SU-DHL-6 (cell line): ENCODE results near the gene SLCO2B1.

Experiments used
- H2AFZ ChIP-seq: fragments of 200-600 bp; sonication (generic); 2 replicates; pipeline ENCODE4 v1.6.1; 2014; ENCODE audit warnings: low read depth, mild to moderate bottlenecking, moderate library complexity, mixed read lengths, antibody characterized with exemption, low read length; ENCODE audit not compliant: severe bottlenecking
- H3F3A ChIP-seq: fragments of 200-600 bp; shearing (Covaris generic); 2 replicates; pipeline ENCODE4 v1.6.0; 2016; ENCODE audit warnings: antibody characterized with exemption, mild to moderate bottlenecking; ENCODE audit not compliant: insufficient read depth
- H3K27ac ChIP-seq: fragments of 200-600 bp; sonication (generic); 2 replicates; pipeline ENCODE4 v1.5.1; 2016; ENCODE audit warnings: low read depth, mild to moderate bottlenecking, low read length, moderate library complexity, mixed read lengths
- H3K27me3 ChIP-seq: fragments of 200-600 bp; sonication (generic), shearing (Covaris generic); 2 replicates; pipeline ENCODE4 v1.6.0; 2014; ENCODE audit warnings: mild to moderate bottlenecking, low read length
- H3K36me3 ChIP-seq: fragments of 200-600 bp; sonication (generic); 2 replicates; pipeline ENCODE4 v1.6.1; 2014; ENCODE audit warnings: mild to moderate bottlenecking, low read length, mixed read lengths
- H3K4me2 ChIP-seq: fragments of 300-600, 200-600 bp; shearing (Covaris generic), sonication (generic); 2 replicates; pipeline ENCODE4 v1.6.0; 2014; ENCODE audit warnings: low read length, low read depth, mild to moderate bottlenecking; ENCODE audit not compliant: poor library complexity, severe bottlenecking
- H3K4me3 ChIP-seq: fragments of 200-600 bp; sonication (generic); 2 replicates; pipeline ENCODE4 v1.5.1; 2014; ENCODE audit warnings: antibody characterized with exemption, low read length, mild to moderate bottlenecking, mixed read lengths; ENCODE audit not compliant: insufficient read depth, poor library complexity, severe bottlenecking
- H3K79me2 ChIP-seq: fragments of 200-600 bp; sonication (generic); 2 replicates; pipeline ENCODE4 v1.6.1; 2014; ENCODE audit warnings: mild to moderate bottlenecking, low read length, moderate library complexity; ENCODE audit not compliant: insufficient read depth
- H3K9ac ChIP-seq: fragments of 200-600 bp; sonication (generic); 2 replicates; pipeline ENCODE4 v1.7.0; 2014; ENCODE audit warnings: mild to moderate bottlenecking, low read length
- H3K9me2 ChIP-seq: fragments of 200-600 bp; sonication (generic); replicated peaks from 2 replicates; pipeline ENCODE4 v1.6.1; 2014; ENCODE audit warnings: low read length; ENCODE audit not compliant: insufficient read depth
- H3K9me3 ChIP-seq: fragments of 200-600 bp; sonication (generic); 2 replicates; pipeline ENCODE4 v1.6.1; 2014; ENCODE audit warnings: low read length, mixed read lengths; ENCODE audit not compliant: insufficient read depth
- H4K20me1 ChIP-seq: fragments of 200-600 bp; sonication (generic); 2 replicates; pipeline ENCODE4 v1.6.1; 2014; ENCODE audit warnings: low read depth, mild to moderate bottlenecking, antibody characterized with exemption, low read length, moderate library complexity, mixed read lengths
- CTCF ChIP-seq: fragments of 200-600 bp; sonication (generic); IDR thresholded peaks from one replicate; pipeline ENCODE4 v1.5.1; 2017; ENCODE audit warnings: antibody characterized with exemption, mild to moderate bottlenecking, low read length, moderate library complexity; ENCODE audit not compliant: insufficient read depth, poor library complexity, severe bottlenecking
- EZH2phosphoT487 ChIP-seq: fragments of 200-600 bp; sonication (generic), shearing (Covaris generic); conservative IDR thresholded peaks from 2 replicates; pipeline ENCODE4 v1.6.1; 2018; ENCODE audit warnings: mild to moderate bottlenecking, antibody characterized with exemption, low read length, moderate library complexity, mixed read lengths

Gene SLCO2B1

GRCh38 chr11:75141166-75141565 lies 9.7 kb upstream of the SLCO2B1 start:
- Histone ChIP-seq H3K27ac (no peak overlapping the region), H4K20me1 (no peaks in the 10 kb centered on the region), H3K9ac (no peak overlapping the region), H3K9me3 (no peaks in the 10 kb centered on the region), H3K4me3 (no peak overlapping the region), H3K4me2 (no peak overlapping the region), H3K79me2 (no peaks in the 10 kb centered on the region), H2AFZ (no peak overlapping the region), H3K27me3 (no peaks in the 10 kb centered on the region), H3F3A (no peaks in the 10 kb centered on the region), H3K36me3 (no peaks in the 10 kb centered on the region), H3K9me2 (no peaks in the 10 kb centered on the region)
- TF ChIP-seq CTCF (no peak), EZH2phosphoT487 (no peak)

GRCh38 chr11:75142714-75143419 lies 8.0 kb upstream of the SLCO2B1 start:
- Histone ChIP-seq H2AFZ (no peak overlapping the region), H3K79me2 (no peaks in the 10 kb centered on the region), H3K9me3 (no peaks in the 10 kb centered on the region), H3F3A (no peaks in the 10 kb centered on the region), H4K20me1 (no peaks in the 10 kb centered on the region), H3K27ac (no peak overlapping the region), H3K4me3 (no peak overlapping the region), H3K36me3 (no peaks in the 10 kb centered on the region), H3K9ac (no peak overlapping the region), H3K4me2 (no peak overlapping the region), H3K9me2 (no peaks in the 10 kb centered on the region), H3K27me3 (no peaks in the 10 kb centered on the region)
- TF ChIP-seq EZH2phosphoT487 (no peak), CTCF (no peak)

- no peak overlapping the region for H3K4me3 ChIP-seq
- H3F3A ChIP-seq: no peaks in the 10 kb centered on the region
- no peaks in the 10 kb centered on the region for H4K20me1 ChIP-seq
- TF ChIP-seq EZH2phosphoT487: no peak
- TF ChIP-seq CTCF: no peak
- no peak overlapping the region for H3K27ac ChIP-seq
- H3K9me3 ChIP-seq: no peaks in the 10 kb centered on the region
- no peaks in the 10 kb centered on the region for H3K79me2 ChIP-seq
- no peaks in the 10 kb centered on the region for H3K27me3 ChIP-seq
- no peak overlapping the region for H3K4me2 ChIP-seq
- no peaks in the 10 kb centered on the region for H3K36me3 ChIP-seq
- no peak overlapping the region for H3K9ac ChIP-seq
- no peaks in the 10 kb centered on the region for H3K9me2 ChIP-seq
- no peak overlapping the region for H2AFZ ChIP-seq
Observed at GRCh38 chr11:75143420-75143731, 7.5 kb upstream of the SLCO2B1 start.

- Histone ChIP-seq H3K27me3 (no peaks in the 10 kb centered on the region), H2AFZ (no peak overlapping the region), H3K9me2 (no peaks in the 10 kb centered on the region), H3F3A (no peaks in the 10 kb centered on the region), H3K4me3 (no peak overlapping the region), H3K79me2 (no peaks in the 10 kb centered on the region), H3K9ac (no peak overlapping the region), H3K27ac (no peak overlapping the region), H3K36me3 (no peaks in the 10 kb centered on the region), H3K4me2 (no peak overlapping the region), H4K20me1 (no peaks in the 10 kb centered on the region), H3K9me3 (no peaks in the 10 kb centered on the region)
- TF ChIP-seq CTCF (no peak), EZH2phosphoT487 (no peak)
Observed at GRCh38 chr11:75144716-75145014, 6.2 kb upstream of the SLCO2B1 start.
